Measurements from ENCODE around the gene POLG.
"Not testable (repeated sequence)": the region's sequence is repeated elsewhere in the genome, so short reads cannot be mapped to it uniquely, and the experiment has no call there.

POLG gene

DNA sequence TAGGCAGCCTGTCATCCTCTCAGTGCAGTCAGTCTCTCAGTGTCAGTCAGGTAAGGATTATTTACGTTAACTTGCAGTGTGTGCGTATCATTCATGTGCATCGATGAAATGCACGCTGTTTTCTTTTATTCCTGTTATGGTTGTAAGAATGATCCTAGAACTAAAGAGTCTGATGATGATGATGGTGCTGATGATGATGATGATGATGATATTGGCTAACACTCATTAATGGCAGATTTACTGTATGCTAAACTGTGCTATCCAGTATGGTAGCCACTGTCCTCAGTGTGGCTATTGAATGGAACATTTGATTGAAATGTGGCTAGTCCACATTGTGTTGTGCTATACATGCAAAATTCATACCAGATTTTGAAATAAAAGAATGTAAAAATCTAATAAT, 51.4 kb downstream of the POLG start:
- no peak for DNase-seq (ENCODE audit: low read depth in 1 of 2, low spot score in 1 of 2)

DNA sequence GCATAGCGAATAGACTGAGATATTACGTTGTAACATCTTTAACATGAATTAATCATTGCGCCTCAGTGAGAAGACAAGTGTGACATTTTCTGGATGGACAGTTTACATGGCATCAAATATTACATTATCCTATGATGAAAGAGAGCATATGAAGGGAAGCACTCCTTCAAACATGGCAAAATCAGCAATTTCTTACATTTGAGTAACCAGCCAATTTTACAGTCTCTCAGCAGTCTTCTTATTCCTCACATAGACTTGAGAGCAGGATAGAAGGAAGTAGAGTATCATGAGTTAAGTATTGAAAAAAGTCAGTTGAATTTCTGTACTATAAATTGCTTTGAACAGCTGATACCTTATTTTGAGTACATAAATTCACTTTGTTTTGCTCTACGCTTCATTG, 52.0 kb downstream of the POLG start:
- DNase-seq (ENCODE audit: low read depth in 1 of 2, low spot score in 1 of 2) = no peak

- DNase-seq (ENCODE audit: low read depth in 1 of 2, low spot score in 1 of 2) = no peak
Observed at GRCh38 chr15:89278307-89278706, 56.3 kb downstream of the POLG start.

DNA sequence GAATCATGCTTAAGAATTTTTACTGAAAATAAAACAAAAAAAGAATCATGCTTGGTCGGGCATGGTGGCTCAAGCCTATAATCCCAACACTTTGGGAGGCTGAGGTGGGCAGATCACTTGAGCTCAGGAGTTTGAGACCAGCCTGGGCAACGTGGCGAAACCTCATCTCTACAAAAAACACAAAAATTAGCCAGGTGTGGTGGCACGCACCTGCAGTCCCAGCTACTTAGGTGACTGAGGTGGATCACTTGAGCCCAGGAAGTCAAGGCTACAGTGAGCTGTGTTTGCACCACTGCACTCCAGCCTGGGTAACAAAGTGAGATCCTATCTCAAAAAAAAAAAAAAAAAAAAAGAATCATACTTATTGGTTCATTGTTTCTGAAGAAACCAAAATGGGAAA, 57.3 kb downstream of the POLG start:
- not testable (repeated sequence) for DNase-seq (ENCODE audit: low read depth in 1 of 2, low spot score in 1 of 2)
